ENCODE measurements around the gene DFFB.

The DFFB gene

DNA sequence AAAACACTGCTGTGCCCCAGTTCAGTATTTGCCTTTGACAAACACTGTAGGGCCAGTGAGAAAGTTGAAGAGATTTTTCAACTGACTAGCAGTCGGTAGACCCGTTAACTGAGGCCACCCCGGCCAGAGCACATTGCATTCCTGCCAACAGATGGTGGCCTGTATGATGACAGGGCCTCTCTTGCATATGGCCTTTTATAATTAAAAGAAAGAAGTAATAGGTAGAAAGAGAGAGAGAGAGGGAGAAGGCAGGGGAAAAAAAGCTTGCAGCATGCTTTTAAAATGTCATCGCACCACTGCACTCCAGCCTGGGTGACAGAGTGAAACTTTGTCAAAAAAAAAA, 47.5 kb downstream of the DFFB start:
- Histone ChIP-seq H3K27ac (no peak overlapping the region), H3K4me3 (no peak overlapping the region), H3K4me1 (peaks cover 0 to 4% (median under 1%) of the 10 kb centered on the region in 4 donors), H3K9me3 (no peaks in the 10 kb centered on the region), H3K27me3 (peaks cover 0 to 13% of the 10 kb centered on the region in 2 donors), H3K36me3 (no peaks in the 10 kb centered on the region)
- no peak for DNase-seq
- TF ChIP-seq, protein P1, sequence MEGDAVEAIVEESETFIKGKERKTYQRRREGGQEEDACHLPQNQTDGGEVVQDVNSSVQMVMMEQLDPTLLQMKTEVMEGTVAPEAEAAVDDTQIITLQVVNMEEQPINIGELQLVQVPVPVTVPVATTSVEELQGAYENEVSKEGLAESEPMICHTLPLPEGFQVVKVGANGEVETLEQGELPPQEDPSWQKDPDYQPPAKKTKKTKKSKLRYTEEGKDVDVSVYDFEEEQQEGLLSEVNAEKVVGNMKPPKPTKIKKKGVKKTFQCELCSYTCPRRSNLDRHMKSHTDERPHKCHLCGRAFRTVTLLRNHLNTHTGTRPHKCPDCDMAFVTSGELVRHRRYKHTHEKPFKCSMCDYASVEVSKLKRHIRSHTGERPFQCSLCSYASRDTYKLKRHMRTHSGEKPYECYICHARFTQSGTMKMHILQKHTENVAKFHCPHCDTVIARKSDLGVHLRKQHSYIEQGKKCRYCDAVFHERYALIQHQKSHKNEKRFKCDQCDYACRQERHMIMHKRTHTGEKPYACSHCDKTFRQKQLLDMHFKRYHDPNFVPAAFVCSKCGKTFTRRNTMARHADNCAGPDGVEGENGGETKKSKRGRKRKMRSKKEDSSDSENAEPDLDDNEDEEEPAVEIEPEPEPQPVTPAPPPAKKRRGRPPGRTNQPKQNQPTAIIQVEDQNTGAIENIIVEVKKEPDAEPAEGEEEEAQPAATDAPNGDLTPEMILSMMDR (IDR thresholded peaks at IDR 0.05): no peak
- intact Hi-C loops (cut with DNase I; ENCODE audit: low total_unique reads): no loop called here

- intact Hi-C loops (cut with DNase I; ENCODE audit: low total_unique reads): no loop called here
- DNase-seq: no peak
Observed at GRCh38 chr1:3905266-3905952, 48.1 kb downstream of the DFFB start.

DNA sequence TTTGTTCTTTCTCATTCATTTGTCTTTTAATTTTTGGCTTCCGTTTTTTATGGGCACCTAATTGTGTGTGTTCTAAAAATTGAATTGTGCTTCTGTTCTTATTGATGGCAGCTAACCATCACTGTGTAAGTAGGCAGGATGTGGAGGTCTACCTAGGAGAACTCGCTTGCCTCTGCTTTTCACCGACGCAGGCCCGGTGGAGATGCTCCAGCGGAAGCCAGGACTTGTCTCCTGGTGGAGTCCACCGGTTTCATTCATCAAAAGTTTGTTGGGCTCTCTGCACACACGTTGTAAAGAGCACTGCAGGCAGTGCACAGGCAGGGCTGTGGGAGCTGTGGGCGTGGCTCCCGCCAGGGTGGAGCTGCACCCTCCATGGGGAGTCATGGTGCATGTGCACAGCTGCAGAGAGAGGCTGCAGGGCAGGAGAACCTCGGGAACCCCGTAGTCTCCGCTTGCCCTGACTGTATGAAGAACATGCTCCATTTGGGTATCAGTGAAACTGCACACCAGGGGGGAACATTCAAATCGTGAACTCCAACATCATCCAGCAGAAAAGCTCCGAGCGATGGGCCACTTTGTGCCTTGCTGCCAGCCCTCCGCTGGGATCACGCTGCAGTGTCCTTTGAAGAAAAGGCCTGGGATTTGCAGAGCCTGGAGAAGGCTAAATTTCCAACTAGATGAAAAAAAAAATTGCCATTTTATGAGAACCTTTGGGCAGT, 48.8 kb downstream of the DFFB start:
- TF ChIP-seq, protein P1 (IDR thresholded peaks at IDR 0.05): no peak
- intact Hi-C loops (cut with DNase I; ENCODE audit: low total_unique reads): no loop called here

More at GRCh38 chr1:3905266-3905952, 48.1 kb downstream of the DFFB start:
- TF ChIP-seq, protein P1 (IDR thresholded peaks at IDR 0.05): no peak
- Histone ChIP-seq H3K9me3 (no peaks in the 10 kb centered on the region), H3K4me1 (peaks cover 0 to 4% (median 0%) of the 10 kb centered on the region in 4 donors), H3K27me3 (peaks cover 0 to 19% of the 10 kb centered on the region in 2 donors), H3K4me3 (no peak overlapping the region), H3K36me3 (no peaks in the 10 kb centered on the region), H3K27ac (no peak overlapping the region)

DNA sequence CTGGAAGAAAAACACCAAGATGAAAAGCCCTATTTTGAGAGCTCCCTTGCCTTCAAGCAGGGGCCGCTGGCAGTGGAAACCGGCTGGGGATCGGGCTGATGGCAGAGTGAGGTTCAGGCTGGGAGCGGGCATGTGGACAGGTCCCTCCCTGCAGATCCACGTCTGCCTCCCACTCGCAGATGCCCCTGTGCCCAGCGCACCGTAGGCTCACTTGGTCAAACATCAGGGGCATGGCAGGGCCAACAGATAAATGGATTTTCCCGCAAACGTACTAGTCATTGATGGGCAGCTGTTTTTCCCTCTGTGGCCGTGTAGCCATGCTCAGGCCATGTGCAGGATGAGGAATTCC, 49.4 kb downstream of the DFFB start:
- no peak for DNase-seq
- Histone ChIP-seq H3K4me1 (peaks cover 0 to 6% (median 2%) of the 10 kb centered on the region in 4 donors), H3K27ac (no peak overlapping the region), H3K9me3 (no peaks in the 10 kb centered on the region), H3K4me3 (no peak overlapping the region), H3K27me3 (peaks cover 0 to 32% of the 10 kb centered on the region in 2 donors), H3K36me3 (no peaks in the 10 kb centered on the region)
- TF ChIP-seq, protein P1 (IDR thresholded peaks at IDR 0.05): no peak
- intact Hi-C loops (cut with DNase I; ENCODE audit: low total_unique reads): no loop called here

More for the DNA sequence above, 48.8 kb downstream of the DFFB start:
- Histone ChIP-seq H3K9me3 (no peaks in the 10 kb centered on the region), H3K4me3 (no peak overlapping the region), H3K36me3 (no peaks in the 10 kb centered on the region), H3K4me1 (peaks cover 0 to 5% (median 4%) of the 10 kb centered on the region in 4 donors), H3K27ac (no peak overlapping the region), H3K27me3 (peaks cover 0 to 26% of the 10 kb centered on the region in 2 donors)
- DNase-seq: no peak

- H3K4me1 ChIP-seq: peaks cover 0 to 6% (median 2%) of the 10 kb centered on the region in 4 donors
- H3K27ac ChIP-seq: no peak overlapping the region
- no peak overlapping the region for H3K4me3 ChIP-seq
- H3K36me3 ChIP-seq: no peaks in the 10 kb centered on the region
- peak in 1 of 2 donors; percentile 60 for DNase-seq
- H3K27me3 ChIP-seq: peaks cover 0 to 36% of the 10 kb centered on the region in 2 donors
- intact Hi-C loops (cut with DNase I; ENCODE audit: low total_unique reads): no loop called here
- TF ChIP-seq, protein P1 (IDR thresholded peaks at IDR 0.05): no peak
- no peaks in the 10 kb centered on the region for H3K9me3 ChIP-seq
Observed at GRCh38 chr1:3907031-3907534, 49.8 kb downstream of the DFFB start.
